ENCODE measurements around the gene ANKRD39. TPM values are rescaled to one million over a fixed set of nuclear protein-coding genes. Genes with fewer than 3 reads are reported as not detected.

The ANKRD39 gene
- total RNA-seq, 1 experiment from 2014 or later: 24.4 TPM

GRCh38 chr2:96875498-96876268, 17.9 kb upstream of the ANKRD39 start:
- H3K27me3 ChIP-seq (ENCODE audit: control insufficient read depth, insufficient read depth, low read length): no peaks in the 10 kb centered on the region
- no peaks in the 10 kb centered on the region for H3K36me3 ChIP-seq (ENCODE audit: control insufficient read depth, insufficient read depth, low read length)
- peak; percentile 31 for ATAC-seq
- in situ Hi-C loops (cut with HindIII; ENCODE audit: low pct_unique_long_range_greater_than_20kb, low sequenced_read_pairs): no loop called here
- H3K9me3 ChIP-seq (ENCODE audit: control insufficient read depth, insufficient read depth, low read depth, low read length): no peaks in the 10 kb centered on the region
- no peak for TF ChIP-seq TCF7L2 (IDR thresholded peaks at IDR 0.05; ENCODE audit: low read depth, low read length)
- no peak for TF ChIP-seq SIN3A (IDR thresholded peaks at IDR 0.05; ENCODE audit: borderline replicate concordance, insufficient read depth, low read depth, low read length)
- TF ChIP-seq POLR2AphosphoS5 (IDR thresholded peaks at IDR 0.05; ENCODE audit: low read depth, low read length): no peak
- TF ChIP-seq, protein P1, sequence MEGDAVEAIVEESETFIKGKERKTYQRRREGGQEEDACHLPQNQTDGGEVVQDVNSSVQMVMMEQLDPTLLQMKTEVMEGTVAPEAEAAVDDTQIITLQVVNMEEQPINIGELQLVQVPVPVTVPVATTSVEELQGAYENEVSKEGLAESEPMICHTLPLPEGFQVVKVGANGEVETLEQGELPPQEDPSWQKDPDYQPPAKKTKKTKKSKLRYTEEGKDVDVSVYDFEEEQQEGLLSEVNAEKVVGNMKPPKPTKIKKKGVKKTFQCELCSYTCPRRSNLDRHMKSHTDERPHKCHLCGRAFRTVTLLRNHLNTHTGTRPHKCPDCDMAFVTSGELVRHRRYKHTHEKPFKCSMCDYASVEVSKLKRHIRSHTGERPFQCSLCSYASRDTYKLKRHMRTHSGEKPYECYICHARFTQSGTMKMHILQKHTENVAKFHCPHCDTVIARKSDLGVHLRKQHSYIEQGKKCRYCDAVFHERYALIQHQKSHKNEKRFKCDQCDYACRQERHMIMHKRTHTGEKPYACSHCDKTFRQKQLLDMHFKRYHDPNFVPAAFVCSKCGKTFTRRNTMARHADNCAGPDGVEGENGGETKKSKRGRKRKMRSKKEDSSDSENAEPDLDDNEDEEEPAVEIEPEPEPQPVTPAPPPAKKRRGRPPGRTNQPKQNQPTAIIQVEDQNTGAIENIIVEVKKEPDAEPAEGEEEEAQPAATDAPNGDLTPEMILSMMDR (IDR thresholded peaks at IDR 0.05): no peak
- TF ChIP-seq, protein P2, sequence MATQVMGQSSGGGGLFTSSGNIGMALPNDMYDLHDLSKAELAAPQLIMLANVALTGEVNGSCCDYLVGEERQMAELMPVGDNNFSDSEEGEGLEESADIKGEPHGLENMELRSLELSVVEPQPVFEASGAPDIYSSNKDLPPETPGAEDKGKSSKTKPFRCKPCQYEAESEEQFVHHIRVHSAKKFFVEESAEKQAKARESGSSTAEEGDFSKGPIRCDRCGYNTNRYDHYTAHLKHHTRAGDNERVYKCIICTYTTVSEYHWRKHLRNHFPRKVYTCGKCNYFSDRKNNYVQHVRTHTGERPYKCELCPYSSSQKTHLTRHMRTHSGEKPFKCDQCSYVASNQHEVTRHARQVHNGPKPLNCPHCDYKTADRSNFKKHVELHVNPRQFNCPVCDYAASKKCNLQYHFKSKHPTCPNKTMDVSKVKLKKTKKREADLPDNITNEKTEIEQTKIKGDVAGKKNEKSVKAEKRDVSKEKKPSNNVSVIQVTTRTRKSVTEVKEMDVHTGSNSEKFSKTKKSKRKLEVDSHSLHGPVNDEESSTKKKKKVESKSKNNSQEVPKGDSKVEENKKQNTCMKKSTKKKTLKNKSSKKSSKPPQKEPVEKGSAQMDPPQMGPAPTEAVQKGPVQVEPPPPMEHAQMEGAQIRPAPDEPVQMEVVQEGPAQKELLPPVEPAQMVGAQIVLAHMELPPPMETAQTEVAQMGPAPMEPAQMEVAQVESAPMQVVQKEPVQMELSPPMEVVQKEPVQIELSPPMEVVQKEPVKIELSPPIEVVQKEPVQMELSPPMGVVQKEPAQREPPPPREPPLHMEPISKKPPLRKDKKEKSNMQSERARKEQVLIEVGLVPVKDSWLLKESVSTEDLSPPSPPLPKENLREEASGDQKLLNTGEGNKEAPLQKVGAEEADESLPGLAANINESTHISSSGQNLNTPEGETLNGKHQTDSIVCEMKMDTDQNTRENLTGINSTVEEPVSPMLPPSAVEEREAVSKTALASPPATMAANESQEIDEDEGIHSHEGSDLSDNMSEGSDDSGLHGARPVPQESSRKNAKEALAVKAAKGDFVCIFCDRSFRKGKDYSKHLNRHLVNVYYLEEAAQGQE (IDR thresholded peaks at IDR 0.05; ENCODE audit: insufficient read depth in 1 of 2, low read depth in 2 of 2, low read length in 1 of 2): no peak
- H3K27ac ChIP-seq (ENCODE audit: low read length): no peak overlapping the region
- no peak overlapping the region for H3K4me3 ChIP-seq (ENCODE audit: low read depth in 2 of 2, low read length in 2 of 2)
- intact Hi-C loops (cut with micrococcal nuclease; ENCODE audit: unreplicated experiment): no loop called here
- CTCF ChIA-PET: interaction anchor here (1.0 kb wide), 1 partner anchor 78 kb away, joined by 3 read pairs; no protein-coding TSS in a partner anchor
- no TSS peak for BruUV-seq (replicated peaks)
- H3K4me1 ChIP-seq (ENCODE audit: control insufficient read depth, insufficient read depth, low read length): peaks cover 12% of the 10 kb centered on the region; the same call in 1 of the 2 replicates
- POLR2A ChIA-PET: no interaction called here
- DNase-seq (ENCODE audit: low read depth, low spot score): no peak

- H3K27ac ChIP-seq (ENCODE audit: low read length): no peak overlapping the region
- H3K4me3 ChIP-seq (ENCODE audit: low read depth in 2 of 2, low read length in 2 of 2): no peak overlapping the region
- H3K4me1 ChIP-seq (ENCODE audit: control insufficient read depth, insufficient read depth, low read length): peaks cover 17% of the 10 kb centered on the region; the same call in 1 of the 2 replicates
- H3K36me3 ChIP-seq (ENCODE audit: control insufficient read depth, insufficient read depth, low read length): no peaks in the 10 kb centered on the region; the same call in 1 of the 2 replicates
- CTCF ChIA-PET: interaction anchor here (1.2 kb wide), 1 partner anchor 76 kb away, joined by 3 read pairs; no protein-coding TSS in a partner anchor
- in situ Hi-C loops (cut with HindIII; ENCODE audit: low pct_unique_long_range_greater_than_20kb, low sequenced_read_pairs): no loop called here
- POLR2A ChIA-PET: no interaction called here
- no peaks in the 10 kb centered on the region for H3K27me3 ChIP-seq (ENCODE audit: control insufficient read depth, insufficient read depth, low read length)
- TF ChIP-seq, protein P2 (IDR thresholded peaks at IDR 0.05; ENCODE audit: insufficient read depth in 1 of 2, low read depth in 2 of 2, low read length in 1 of 2): no peak
- TF ChIP-seq SIN3A (IDR thresholded peaks at IDR 0.05; ENCODE audit: borderline replicate concordance, insufficient read depth, low read depth, low read length) (no peak), POLR2AphosphoS5 (IDR thresholded peaks at IDR 0.05; ENCODE audit: low read depth, low read length) (no peak), TCF7L2 (IDR thresholded peaks at IDR 0.05; ENCODE audit: low read depth, low read length) (no peak)
- TF ChIP-seq, protein P1 (IDR thresholded peaks at IDR 0.05): no peak
- H3K9me3 ChIP-seq (ENCODE audit: control insufficient read depth, insufficient read depth, low read depth, low read length): no peaks in the 10 kb centered on the region
- intact Hi-C loops (cut with micrococcal nuclease; ENCODE audit: unreplicated experiment): no loop called here
- DNase-seq (ENCODE audit: low read depth, low spot score) (no peak), ATAC-seq (no peak)
- no TSS peak for BruUV-seq (replicated peaks)
Observed at GRCh38 chr2:96874198-96874831, 16.5 kb upstream of the ANKRD39 start.
